K562 (cell line): ENCODE data around the gene HEMK1. TPM values are rescaled to one million over a fixed set of nuclear protein-coding genes. Genes with fewer than 3 reads are reported as not detected.

ENCODE experiments used
- ATF1 ChIP-seq, 2 experiments: fragments of 450-650 bp in 1 of 2; IDR thresholded peaks; 2 replicates each; pipeline ENCODE4 v1.6.1; 2016; ENCODE audit warnings: missing compliant biosample characterization in 1 of 2, missing genetic modification characterization in 1 of 2
- CBX1 ChIP-seq: sonication (generic); IDR thresholded peaks from 2 replicates; pipeline ENCODE4 v1.6.1; 2016; ENCODE audit warnings: antibody characterized with exemption, low read depth, mild to moderate bottlenecking
- E2F3 ChIP-seq: fragments of 250-450 bp; sonication (Bioruptor Pico); IDR thresholded peaks from 2 replicates; pipeline ENCODE4 v1.4.0; 2020; ENCODE audit warnings: mild to moderate bottlenecking
- EGR1 ChIP-seq: fragments of 450-650 bp; conservative IDR thresholded peaks from 2 replicates; pipeline ENCODE4 v1.6.1; 2017; ENCODE audit warnings: mild to moderate bottlenecking
- GABPB1 ChIP-seq: sonication (generic); formaldehyde crosslinking; IDR thresholded peaks from 2 replicates; pipeline ENCODE4 v1.8.0; 2022; ENCODE audit warnings: mild to moderate bottlenecking, missing genetic modification reagents
- HMBOX1 ChIP-seq: sonication (generic); IDR thresholded peaks from 2 replicates; pipeline ENCODE4 v1.6.1; 2016
- KLF6 ChIP-seq: fragments of 250-450 bp; sonication (Bioruptor Pico); IDR thresholded peaks from 2 replicates; pipeline ENCODE4 v1.4.0; 2020; ENCODE audit warnings: mild to moderate bottlenecking, moderate library complexity, borderline replicate concordance
- MAZ ChIP-seq, 2 experiments: fragments of 450-650 bp in 1 of 2; sonication (generic) in 1 of 2; formaldehyde crosslinking; IDR thresholded peaks in 1 of 2; conservative IDR thresholded peaks in 1 of 2; 2 replicates each; pipeline versions ENCODE4 v1.4.0 to v1.5.0; 2020; ENCODE audit warnings: mild to moderate bottlenecking in 1 of 2, missing genetic modification reagents in 1 of 2
- PHTF2 ChIP-seq: fragments of 250-450 bp; sonication (Bioruptor Pico); IDR thresholded peaks from 2 replicates; pipeline ENCODE4 v1.5.0; 2021; ENCODE audit warnings: mild to moderate bottlenecking
- SIN3B ChIP-seq: fragments of 450-650 bp; IDR thresholded peaks from 2 replicates; pipeline ENCODE4 v1.6.1; 2017; ENCODE audit warnings: low read depth, mild to moderate bottlenecking, moderate library complexity
- SLC30A9 ChIP-seq: fragments of 250-450 bp; sonication (Bioruptor Pico); IDR thresholded peaks from 2 replicates; pipeline ENCODE4 v1.8.0; 2022; ENCODE audit warnings: mild to moderate bottlenecking, moderate library complexity
- SP1 ChIP-seq: sonication (generic); formaldehyde crosslinking; IDR thresholded peaks from 2 replicates; pipeline ENCODE4 v1.8.1; 2022; ENCODE audit warnings: mild to moderate bottlenecking, missing genetic modification reagents
- TOE1 ChIP-seq, 2 experiments: fragments of 450-650 bp in 1 of 2; sonication (generic) in 1 of 2; formaldehyde crosslinking in 1 of 2; IDR thresholded peaks; 2 replicates each; pipeline versions ENCODE4 v1.7.1 to v1.8.0; 2016 to 2022; ENCODE audit warnings: borderline replicate concordance in 2 of 2, mild to moderate bottlenecking in 2 of 2, antibody characterized with exemption in 1 of 2, inconsistent platforms in 1 of 2, low read depth in 1 of 2, missing genetic modification reagents in 1 of 2, moderate library complexity in 1 of 2
- TRIM28 ChIP-seq: fragments of 450-650 bp; IDR thresholded peaks from 2 replicates; pipeline ENCODE4 v1.6.1; 2017
- ZBTB33 ChIP-seq: sonication (generic); formaldehyde crosslinking; IDR thresholded peaks from 2 replicates; pipeline ENCODE4 v1.8.1; 2023; ENCODE audit warnings: mild to moderate bottlenecking, missing genetic modification reagents
- ZNF23 ChIP-seq: fragments of 250-450 bp; sonication (Bioruptor Pico); IDR thresholded peaks from 2 replicates; pipeline ENCODE4 v1.4.0; 2020; ENCODE audit warnings: mild to moderate bottlenecking
- ZNF436 ChIP-seq: fragments of 250-450, 450-650 bp; sonication (Bioruptor Pico); formaldehyde crosslinking; IDR thresholded peaks from 2 replicates; pipeline ENCODE4 v1.7.0; 2020; ENCODE audit warnings: mild to moderate bottlenecking
- polyA plus RNA-seq, 8 experiments: library from polyadenylated mRNA; depleted of rRNA in 4 of 8; stranded (reverse) in 5 of 8; unstranded in 3 of 8; fragments of >200 nt; fragmentation: Nextera tagmentation in 2 of 8; fragmentation: Illumina TruSeq in 1 of 8; extraction: Ambion mirVana in 2 of 8; extraction: Trizol in 1 of 8; gene quantifications; 2 replicates each; pipeline versions ENCODE4 v1.2.1 to v1.2.3, GENCODE V29; 2011 to 2014; ENCODE audit warnings: inconsistent platforms in 1 of 8, missing spikeins in 1 of 8
- total RNA-seq, 7 experiments: library from RNA; depleted of rRNA in 6 of 7; stranded (reverse); fragments of >200 nt in 6 of 7; fragmentation: Illumina TruSeq in 2 of 7; extraction: Trizol in 2 of 7; gene quantifications; 2 replicates each; pipeline versions ENCODE4 v1.2.1 to v1.2.3, GENCODE V29; 2011 to 2021; ENCODE audit warnings: low replicate concordance in 1 of 7
- TF ChIP-seq, protein P1 (sequence below), 2 experiments: IDR thresholded peaks; 2 replicates each; pipeline ENCODE4 v1.6.1; 2012; ENCODE audit warnings: improper control_type of control experiment in 2 of 2, low read depth in 2 of 2, low read length in 2 of 2, borderline replicate concordance in 1 of 2
- TF ChIP-seq, protein P2 (sequence below), 2 experiments: fragments of 450-650 bp; conservative IDR thresholded peaks; 2 replicates each; pipeline ENCODE4 v1.6.1; 2017; ENCODE audit warnings: mild to moderate bottlenecking in 2 of 2, moderate library complexity in 2 of 2

Gene HEMK1
- total and polyA plus RNA-seq, 9 of the 15 experiments (the other 6 are each of a cell fraction or from before 2014, with no cell fraction given) = 2.0 to 16.8 (median 11.4) TPM

DNA sequence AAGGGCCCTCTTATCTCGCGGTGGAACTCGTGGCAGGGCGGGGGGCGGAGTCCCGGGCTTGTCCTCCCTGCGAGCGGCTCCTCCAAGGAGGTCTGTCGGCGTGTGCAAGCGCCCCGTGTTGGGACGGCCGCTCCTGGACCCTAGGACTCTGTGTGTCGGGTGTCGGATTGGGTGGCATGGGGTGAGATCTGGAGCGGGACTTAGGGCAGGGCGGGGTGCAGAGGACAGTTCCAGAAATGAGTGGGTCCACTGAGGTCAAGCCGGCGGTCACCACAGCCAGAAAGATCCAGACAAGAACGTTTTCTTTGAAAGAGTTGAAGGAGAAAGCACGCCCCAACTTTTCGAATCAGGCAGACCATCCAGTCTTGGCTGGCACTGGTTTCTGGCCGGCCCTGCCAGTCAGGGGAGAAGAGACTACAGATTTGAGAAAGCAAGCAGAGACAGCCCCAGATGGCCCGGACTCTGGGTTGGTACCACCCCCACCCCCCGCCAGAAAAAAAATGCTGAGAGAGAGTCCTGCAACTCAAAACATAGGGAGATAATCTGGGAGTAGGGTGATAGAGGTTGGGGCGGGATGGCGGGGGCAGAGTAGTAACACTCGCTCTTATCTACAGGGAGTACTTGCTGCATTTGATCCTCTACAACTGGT is 43.0 kb downstream of the HEMK1 start (continued):
- TF ChIP-seq, protein P1, sequence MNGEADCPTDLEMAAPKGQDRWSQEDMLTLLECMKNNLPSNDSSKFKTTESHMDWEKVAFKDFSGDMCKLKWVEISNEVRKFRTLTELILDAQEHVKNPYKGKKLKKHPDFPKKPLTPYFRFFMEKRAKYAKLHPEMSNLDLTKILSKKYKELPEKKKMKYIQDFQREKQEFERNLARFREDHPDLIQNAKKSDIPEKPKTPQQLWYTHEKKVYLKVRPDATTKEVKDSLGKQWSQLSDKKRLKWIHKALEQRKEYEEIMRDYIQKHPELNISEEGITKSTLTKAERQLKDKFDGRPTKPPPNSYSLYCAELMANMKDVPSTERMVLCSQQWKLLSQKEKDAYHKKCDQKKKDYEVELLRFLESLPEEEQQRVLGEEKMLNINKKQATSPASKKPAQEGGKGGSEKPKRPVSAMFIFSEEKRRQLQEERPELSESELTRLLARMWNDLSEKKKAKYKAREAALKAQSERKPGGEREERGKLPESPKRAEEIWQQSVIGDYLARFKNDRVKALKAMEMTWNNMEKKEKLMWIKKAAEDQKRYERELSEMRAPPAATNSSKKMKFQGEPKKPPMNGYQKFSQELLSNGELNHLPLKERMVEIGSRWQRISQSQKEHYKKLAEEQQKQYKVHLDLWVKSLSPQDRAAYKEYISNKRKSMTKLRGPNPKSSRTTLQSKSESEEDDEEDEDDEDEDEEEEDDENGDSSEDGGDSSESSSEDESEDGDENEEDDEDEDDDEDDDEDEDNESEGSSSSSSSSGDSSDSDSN (IDR thresholded peaks at IDR 0.05; ENCODE audit: borderline replicate concordance in 1 of 2, low read depth in 2 of 2, low read length in 2 of 2) = peak in 1 of 2 experiments; percentile 19; a peak in 1 of 4 replicates
- TF ChIP-seq EGR1 = peak; percentile 90
- TF ChIP-seq SIN3B = no peak
- TF ChIP-seq SLC30A9 (CRISPR knock-in tag) = no peak
- TF ChIP-seq ATF1 (CRISPR knock-in tag; IDR thresholded peaks at IDR 0.05) = no peak
- peak; percentile 78 for TF ChIP-seq ATF1 (tag; IDR thresholded peaks at IDR 0.05)
- 0 out of 2 replicates have a peak, but pooled peaks have one; percentile 16 for TF ChIP-seq SP1 (CRISPR knock-in tag)
- TF ChIP-seq CBX1 = 0 out of 2 replicates have a peak, but pooled peaks have one; percentile 19
- no peak for TF ChIP-seq ZNF23 (CRISPR knock-in tag)
- TF ChIP-seq, protein P2, sequence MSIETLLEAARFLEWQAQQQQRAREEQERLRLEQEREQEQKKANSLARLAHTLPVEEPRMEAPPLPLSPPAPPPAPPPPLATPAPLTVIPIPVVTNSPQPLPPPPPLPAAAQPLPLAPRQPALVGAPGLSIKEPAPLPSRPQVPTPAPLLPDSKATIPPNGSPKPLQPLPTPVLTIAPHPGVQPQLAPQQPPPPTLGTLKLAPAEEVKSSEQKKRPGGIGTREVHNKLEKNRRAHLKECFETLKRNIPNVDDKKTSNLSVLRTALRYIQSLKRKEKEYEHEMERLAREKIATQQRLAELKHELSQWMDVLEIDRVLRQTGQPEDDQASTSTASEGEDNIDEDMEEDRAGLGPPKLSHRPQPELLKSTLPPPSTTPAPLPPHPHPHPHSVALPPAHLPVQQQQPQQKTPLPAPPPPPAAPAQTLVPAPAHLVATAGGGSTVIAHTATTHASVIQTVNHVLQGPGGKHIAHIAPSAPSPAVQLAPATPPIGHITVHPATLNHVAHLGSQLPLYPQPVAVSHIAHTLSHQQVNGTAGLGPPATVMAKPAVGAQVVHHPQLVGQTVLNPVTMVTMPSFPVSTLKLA (conservative IDR thresholded peaks at IDR 0.05) = peak; percentile 24 to 91
- no peak for TF ChIP-seq E2F3 (CRISPR knock-in tag)
- no peak for TF ChIP-seq ZBTB33 (CRISPR knock-in tag)
- no peak for TF ChIP-seq KLF6
- TF ChIP-seq TRIM28 = 0 out of 2 replicates have a peak, but pooled peaks have one; percentile 22
- TF ChIP-seq PHTF2 (CRISPR knock-in tag) = no peak
- peak in 1 of 2 experiments; percentile 49; a peak in 1 of 4 replicates for TF ChIP-seq MAZ (CRISPR knock-in tag; conservative IDR thresholded peaks at IDR 0.05 in 1 of 2, IDR thresholded peaks at IDR 0.05 in 1 of 2)
- TF ChIP-seq HMBOX1 = peak; percentile 57; the same call in 1 of the 2 replicates
- no peak for TF ChIP-seq GABPB1 (CRISPR knock-in tag)
- TF ChIP-seq ZNF436 (CRISPR knock-in tag) = no peak
- TF ChIP-seq TOE1 (IDR thresholded peaks at IDR 0.05; ENCODE audit: borderline replicate concordance) = peak; percentile 69; the same call in 1 of the 2 replicates
- TF ChIP-seq TOE1 (CRISPR knock-in tag; IDR thresholded peaks at IDR 0.05; ENCODE audit: borderline replicate concordance, low read depth) = no peak
